ENCODE results near the gene COPB2.

Gene COPB2

GRCh38 chr3:139317215-139317614 is 72.2 kb downstream of the COPB2 start:
- DNase-seq (no peak), ATAC-seq (ENCODE audit: insufficient read depth, low read depth) (no peak)
- no peak overlapping the region for H3K9ac ChIP-seq (ENCODE audit: low read depth, low read length)
- no peak overlapping the region for H3K4me3 ChIP-seq (ENCODE audit: low read depth in 1 of 2, low read length in 2 of 2)
- TF ChIP-seq, protein P1, sequence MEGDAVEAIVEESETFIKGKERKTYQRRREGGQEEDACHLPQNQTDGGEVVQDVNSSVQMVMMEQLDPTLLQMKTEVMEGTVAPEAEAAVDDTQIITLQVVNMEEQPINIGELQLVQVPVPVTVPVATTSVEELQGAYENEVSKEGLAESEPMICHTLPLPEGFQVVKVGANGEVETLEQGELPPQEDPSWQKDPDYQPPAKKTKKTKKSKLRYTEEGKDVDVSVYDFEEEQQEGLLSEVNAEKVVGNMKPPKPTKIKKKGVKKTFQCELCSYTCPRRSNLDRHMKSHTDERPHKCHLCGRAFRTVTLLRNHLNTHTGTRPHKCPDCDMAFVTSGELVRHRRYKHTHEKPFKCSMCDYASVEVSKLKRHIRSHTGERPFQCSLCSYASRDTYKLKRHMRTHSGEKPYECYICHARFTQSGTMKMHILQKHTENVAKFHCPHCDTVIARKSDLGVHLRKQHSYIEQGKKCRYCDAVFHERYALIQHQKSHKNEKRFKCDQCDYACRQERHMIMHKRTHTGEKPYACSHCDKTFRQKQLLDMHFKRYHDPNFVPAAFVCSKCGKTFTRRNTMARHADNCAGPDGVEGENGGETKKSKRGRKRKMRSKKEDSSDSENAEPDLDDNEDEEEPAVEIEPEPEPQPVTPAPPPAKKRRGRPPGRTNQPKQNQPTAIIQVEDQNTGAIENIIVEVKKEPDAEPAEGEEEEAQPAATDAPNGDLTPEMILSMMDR (IDR thresholded peaks at IDR 0.05; ENCODE audit: borderline replicate concordance, extremely low read depth, low read length, poor library complexity, severe bottlenecking): no peak
- TF ChIP-seq EZH2 (IDR thresholded peaks at IDR 0.05; ENCODE audit: borderline replicate concordance, low read depth, low read length, severe bottlenecking): no peak
- H3K27me3 ChIP-seq (ENCODE audit: insufficient read depth, low read length, poor library complexity): peaks cover 3% of the 10 kb centered on the region
- no peak overlapping the region for H3K4me2 ChIP-seq (ENCODE audit: insufficient read depth, low read length)
- H4K20me1 ChIP-seq (ENCODE audit: insufficient read depth, low read length): no peaks in the 10 kb centered on the region
- no peak overlapping the region for H3K27ac ChIP-seq (ENCODE audit: low read length)
- no peaks in the 10 kb centered on the region for H3K36me3 ChIP-seq (ENCODE audit: insufficient read depth, low read length)
- H2AFZ ChIP-seq (ENCODE audit: low read depth, low read length): no peak overlapping the region
- no peaks in the 10 kb centered on the region for H3K4me1 ChIP-seq (ENCODE audit: insufficient read depth, low read length)
- H3K79me2 ChIP-seq (ENCODE audit: insufficient read depth, low read length): no peaks in the 10 kb centered on the region
- no peaks in the 10 kb centered on the region for H3K9me3 ChIP-seq (ENCODE audit: insufficient read depth, low read length, severe bottlenecking)

GRCh38 chr3:139313921-139314320 is 75.5 kb downstream of the COPB2 start:
- Histone ChIP-seq H3K4me2 (ENCODE audit: insufficient read depth, low read length) (no peak overlapping the region), H2AFZ (ENCODE audit: low read depth, low read length) (no peak overlapping the region), H3K27me3 (ENCODE audit: insufficient read depth, low read length, poor library complexity) (peaks cover 3% of the 10 kb centered on the region), H3K79me2 (ENCODE audit: insufficient read depth, low read length) (no peaks in the 10 kb centered on the region), H3K4me1 (ENCODE audit: insufficient read depth, low read length) (no peaks in the 10 kb centered on the region), H3K9ac (ENCODE audit: low read depth, low read length) (no peak overlapping the region), H3K4me3 (ENCODE audit: low read depth in 1 of 2, low read length in 2 of 2) (no peak overlapping the region), H3K36me3 (ENCODE audit: insufficient read depth, low read length) (no peaks in the 10 kb centered on the region), H3K27ac (ENCODE audit: low read length) (no peak overlapping the region), H4K20me1 (ENCODE audit: insufficient read depth, low read length) (no peaks in the 10 kb centered on the region), H3K9me3 (ENCODE audit: insufficient read depth, low read length, severe bottlenecking) (no peaks in the 10 kb centered on the region)
- DNase-seq (no peak), ATAC-seq (ENCODE audit: insufficient read depth, low read depth) (no peak)
- no peak for TF ChIP-seq EZH2 (IDR thresholded peaks at IDR 0.05; ENCODE audit: borderline replicate concordance, low read depth, low read length, severe bottlenecking)
- TF ChIP-seq, protein P1 (IDR thresholded peaks at IDR 0.05; ENCODE audit: borderline replicate concordance, extremely low read depth, low read length, poor library complexity, severe bottlenecking): no peak

- Histone ChIP-seq H3K4me1 (ENCODE audit: insufficient read depth, low read length) (no peaks in the 10 kb centered on the region), H3K9ac (ENCODE audit: low read depth, low read length) (no peak overlapping the region), H3K36me3 (ENCODE audit: insufficient read depth, low read length) (no peaks in the 10 kb centered on the region), H2AFZ (ENCODE audit: low read depth, low read length) (no peak overlapping the region), H3K4me3 (ENCODE audit: low read depth in 1 of 2, low read length in 2 of 2) (no peak overlapping the region), H4K20me1 (ENCODE audit: insufficient read depth, low read length) (no peaks in the 10 kb centered on the region), H3K27me3 (ENCODE audit: insufficient read depth, low read length, poor library complexity) (peaks cover 3% of the 10 kb centered on the region), H3K9me3 (ENCODE audit: insufficient read depth, low read length, severe bottlenecking) (no peaks in the 10 kb centered on the region), H3K27ac (ENCODE audit: low read length) (no peak overlapping the region), H3K79me2 (ENCODE audit: insufficient read depth, low read length) (no peaks in the 10 kb centered on the region), H3K4me2 (ENCODE audit: insufficient read depth, low read length) (no peak overlapping the region)
- TF ChIP-seq EZH2 (IDR thresholded peaks at IDR 0.05; ENCODE audit: borderline replicate concordance, low read depth, low read length, severe bottlenecking): no peak
- TF ChIP-seq, protein P1 (IDR thresholded peaks at IDR 0.05; ENCODE audit: borderline replicate concordance, extremely low read depth, low read length, poor library complexity, severe bottlenecking): no peak
- ATAC-seq (ENCODE audit: insufficient read depth, low read depth) (no peak), DNase-seq (no peak)
Observed at GRCh38 chr3:139312959-139313358, 76.5 kb downstream of the COPB2 start.

GRCh38 chr3:139312416-139312815 is 77.0 kb downstream of the COPB2 start:
- H3K4me3 ChIP-seq (ENCODE audit: low read depth in 1 of 2, low read length in 2 of 2): no peak overlapping the region
- H3K4me2 ChIP-seq (ENCODE audit: insufficient read depth, low read length): no peak overlapping the region
- H3K79me2 ChIP-seq (ENCODE audit: insufficient read depth, low read length): no peaks in the 10 kb centered on the region
- H3K4me1 ChIP-seq (ENCODE audit: insufficient read depth, low read length): no peaks in the 10 kb centered on the region
- H3K9ac ChIP-seq (ENCODE audit: low read depth, low read length): no peak overlapping the region
- DNase-seq (no peak), ATAC-seq (ENCODE audit: insufficient read depth, low read depth) (no peak)
- H3K27me3 ChIP-seq (ENCODE audit: insufficient read depth, low read length, poor library complexity): peaks cover 3% of the 10 kb centered on the region
- no peaks in the 10 kb centered on the region for H3K36me3 ChIP-seq (ENCODE audit: insufficient read depth, low read length)
- no peaks in the 10 kb centered on the region for H3K9me3 ChIP-seq (ENCODE audit: insufficient read depth, low read length, severe bottlenecking)
- no peak overlapping the region for H2AFZ ChIP-seq (ENCODE audit: low read depth, low read length)
- H3K27ac ChIP-seq (ENCODE audit: low read length): no peak overlapping the region
- TF ChIP-seq, protein P1 (IDR thresholded peaks at IDR 0.05; ENCODE audit: borderline replicate concordance, extremely low read depth, low read length, poor library complexity, severe bottlenecking): no peak
- no peak for TF ChIP-seq EZH2 (IDR thresholded peaks at IDR 0.05; ENCODE audit: borderline replicate concordance, low read depth, low read length, severe bottlenecking)
- no peaks in the 10 kb centered on the region for H4K20me1 ChIP-seq (ENCODE audit: insufficient read depth, low read length)

All from DND-41 (cell line).